Measurements from ENCODE around the gene CNP.

Gene CNP

DNA sequence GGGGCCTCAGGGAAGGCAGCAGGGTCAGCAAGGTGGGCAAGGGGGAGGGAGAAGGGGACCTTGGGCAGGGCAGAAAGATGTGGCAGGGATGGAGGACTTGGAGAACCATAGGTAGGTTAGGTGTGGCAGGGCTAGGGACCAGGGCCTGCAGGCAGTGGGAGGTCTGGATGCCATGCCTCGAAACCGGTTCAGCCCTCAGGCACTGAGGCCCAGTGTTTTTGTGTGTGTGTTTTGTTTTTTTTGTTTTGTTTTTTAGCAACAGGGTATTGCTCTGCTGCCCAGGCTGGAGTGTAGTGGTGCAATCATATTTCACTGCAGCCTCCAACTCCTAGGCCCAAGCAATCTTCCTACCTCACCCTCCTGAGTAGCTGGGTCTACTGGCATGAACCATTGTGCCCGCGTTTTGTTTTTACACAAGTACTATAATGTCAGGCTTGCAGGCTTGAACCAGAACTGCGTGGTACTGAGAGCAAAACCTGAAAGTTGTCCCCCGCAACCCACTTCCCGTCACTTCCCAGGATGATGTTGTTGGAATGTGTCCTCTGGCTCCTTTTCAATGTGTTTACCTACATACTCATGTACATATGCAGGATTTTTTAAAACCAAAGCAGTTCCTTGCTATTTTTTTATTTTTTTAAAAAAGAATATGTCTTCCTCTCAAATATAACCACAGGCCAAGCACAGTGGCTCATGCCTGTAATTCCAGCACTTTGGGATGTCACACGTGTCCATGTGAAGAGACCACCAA lies 23.8 kb upstream of the CNP start:
- no peak for DNase-seq (ENCODE audit: low read depth)

DNA sequence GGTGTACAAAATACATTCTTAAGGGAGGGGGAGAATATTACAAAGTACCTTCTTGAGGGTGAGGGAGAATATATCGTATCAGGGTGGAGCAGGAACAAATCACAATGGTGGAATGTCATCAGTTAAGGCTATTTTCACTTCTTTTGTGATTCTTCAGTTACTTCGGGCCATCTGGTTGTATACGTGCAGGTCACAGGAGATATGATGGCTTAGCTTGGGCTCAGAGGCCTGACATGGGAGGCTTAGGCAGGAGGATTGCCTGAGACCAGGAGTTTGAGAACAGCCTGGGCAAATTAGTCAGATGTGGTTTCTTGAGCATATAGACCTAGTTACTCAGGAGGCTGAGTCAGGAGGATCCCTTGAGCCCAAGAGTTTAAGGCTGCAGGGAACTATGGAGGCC lies 23.1 kb upstream of the CNP start:
- DNase-seq (ENCODE audit: low read depth): no peak

DNA sequence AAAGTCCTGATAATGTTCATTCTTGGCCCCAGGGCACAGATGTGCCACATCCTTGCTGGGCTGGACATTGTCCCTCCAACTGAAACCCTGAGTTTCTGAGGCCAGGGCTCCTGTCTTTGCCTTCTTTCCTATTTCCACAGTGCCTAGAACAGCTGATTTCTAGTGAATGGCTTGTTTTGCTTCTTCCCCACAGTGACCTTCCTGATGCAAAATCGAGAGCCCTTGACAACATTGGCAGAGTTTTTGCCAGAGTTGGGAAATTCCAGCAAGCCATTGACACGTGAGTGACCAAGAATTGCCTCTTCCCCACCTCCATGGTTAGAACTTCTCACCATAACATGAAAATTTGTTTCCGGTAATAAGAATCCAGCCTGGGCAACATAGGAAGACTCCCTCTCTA lies 21.7 kb upstream of the CNP start:
- DNase-seq (ENCODE audit: low read depth): no peak

DNA sequence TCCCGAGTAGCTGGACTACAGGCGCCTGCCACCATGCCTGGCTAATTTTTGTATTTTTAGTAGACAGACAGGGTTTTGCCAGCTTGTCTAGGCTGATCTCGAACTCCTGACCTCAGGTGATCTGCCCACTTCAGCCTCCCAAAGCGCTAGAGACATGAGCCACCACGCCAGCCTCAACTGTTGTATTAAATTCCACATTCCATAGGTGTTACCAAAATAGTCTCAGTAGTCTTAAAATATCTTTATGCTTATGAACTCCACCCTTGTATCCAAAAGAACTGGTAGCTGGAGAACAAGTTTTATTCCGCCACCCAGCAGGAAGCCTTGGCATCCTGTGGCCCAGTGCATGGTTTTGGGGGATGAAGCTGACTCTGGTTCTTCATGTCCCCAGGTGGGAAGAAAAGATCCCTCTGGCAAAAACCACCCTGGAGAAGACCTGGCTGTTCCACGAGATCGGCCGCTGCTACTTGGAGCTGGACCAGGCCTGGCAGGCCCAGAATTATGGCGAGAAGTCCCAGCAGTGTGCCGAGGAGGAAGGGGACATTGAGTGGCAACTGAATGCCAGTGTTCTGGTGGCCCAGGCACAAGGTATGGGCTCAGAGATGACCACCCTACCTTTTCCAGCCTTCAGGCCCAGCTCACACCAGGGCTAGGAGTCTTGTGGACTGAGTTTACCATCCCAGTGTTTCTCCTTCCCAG lies 17.7 kb upstream of the CNP start:
- DNase-seq (ENCODE audit: low read depth): no peak

DNA sequence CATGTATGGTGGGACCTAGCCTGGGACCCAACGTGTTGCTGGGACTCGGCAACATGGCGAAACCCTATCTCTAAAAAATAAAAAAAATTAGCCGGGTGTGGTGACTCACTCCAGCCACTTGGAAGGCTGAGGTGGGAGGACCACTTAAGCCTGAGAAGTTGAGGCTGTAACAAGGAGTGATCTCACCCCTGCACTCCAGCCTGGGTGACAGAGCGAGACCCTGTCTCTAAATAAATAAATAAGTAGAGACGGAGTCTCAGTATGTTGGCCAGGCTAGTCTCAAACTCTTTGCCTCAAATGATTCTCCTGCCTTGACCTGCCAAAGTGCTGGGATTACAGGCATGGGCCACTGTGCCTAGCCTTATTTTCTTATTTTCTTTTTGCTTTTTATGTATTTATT lies 10.1 kb upstream of the CNP start:
- DNase-seq (ENCODE audit: low read depth): no peak

DNA sequence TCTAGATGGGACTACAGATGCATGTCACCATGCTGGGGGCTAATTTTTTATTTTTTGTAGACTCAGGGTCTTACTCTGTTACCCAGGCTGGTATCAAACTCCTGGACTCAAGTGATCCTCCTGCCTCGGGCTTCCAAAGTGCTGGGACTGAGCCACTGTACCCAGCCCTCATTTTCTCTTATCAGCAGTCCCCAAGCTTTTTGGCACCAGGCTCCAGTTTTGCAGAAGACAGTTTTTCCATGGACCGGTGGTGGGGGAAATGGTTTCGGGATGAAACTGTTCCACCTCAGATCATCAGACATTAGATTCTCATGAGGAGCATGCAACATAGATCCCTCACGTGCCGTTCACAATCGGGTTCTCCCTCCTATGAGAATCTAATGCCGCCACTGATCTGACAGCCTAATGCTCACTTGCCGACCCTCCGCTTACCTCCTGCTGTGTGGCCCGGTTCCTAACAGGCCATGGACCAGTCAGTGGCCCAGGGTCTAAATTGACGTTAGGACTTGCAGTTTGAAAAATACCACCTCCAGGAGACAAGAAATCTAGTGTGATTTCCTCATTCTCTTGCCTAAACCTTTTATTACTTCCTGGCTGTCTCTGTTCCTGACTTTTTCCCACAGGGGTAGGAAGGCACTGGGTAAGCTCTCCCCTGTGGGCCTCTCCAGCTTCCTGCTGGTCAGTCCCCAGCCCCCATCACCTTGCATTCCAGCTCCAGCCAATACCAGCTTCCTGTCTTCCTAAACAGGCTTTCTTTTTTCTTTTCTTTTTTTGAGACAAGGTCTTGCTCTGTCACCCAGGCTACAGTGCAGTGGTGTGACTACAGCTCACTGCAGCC lies 9.3 kb upstream of the CNP start:
- peak; percentile 27 for DNase-seq (ENCODE audit: low read depth)

DNA sequence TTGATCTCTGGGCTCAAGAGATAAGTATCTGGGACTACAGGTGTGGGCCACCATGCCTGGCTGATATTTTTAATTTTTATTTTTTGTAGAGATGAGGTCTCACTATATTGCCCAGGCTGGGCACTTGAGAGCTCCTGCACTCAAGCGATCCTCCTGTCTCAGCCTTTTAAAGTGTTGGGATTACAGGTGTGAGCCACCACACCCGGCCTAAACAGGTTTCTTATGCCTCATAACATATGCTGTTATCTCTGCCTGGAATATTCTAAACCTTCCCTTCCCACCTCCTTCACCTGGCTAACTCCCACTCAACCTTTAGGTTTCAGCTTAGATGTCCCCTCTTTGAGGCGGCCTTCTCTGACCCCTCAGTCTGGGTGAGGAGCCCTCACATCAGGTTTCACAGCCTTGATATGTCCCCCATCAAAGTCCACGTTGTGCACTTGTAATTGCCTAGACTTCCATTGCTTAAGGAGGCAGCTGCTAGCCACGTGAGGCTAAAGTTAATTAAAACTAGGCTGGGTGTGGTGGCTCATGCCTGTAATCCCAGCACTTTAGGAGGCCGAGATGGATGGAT lies 8.6 kb upstream of the CNP start:
- DNase-seq (ENCODE audit: low read depth): no peak

DNA sequence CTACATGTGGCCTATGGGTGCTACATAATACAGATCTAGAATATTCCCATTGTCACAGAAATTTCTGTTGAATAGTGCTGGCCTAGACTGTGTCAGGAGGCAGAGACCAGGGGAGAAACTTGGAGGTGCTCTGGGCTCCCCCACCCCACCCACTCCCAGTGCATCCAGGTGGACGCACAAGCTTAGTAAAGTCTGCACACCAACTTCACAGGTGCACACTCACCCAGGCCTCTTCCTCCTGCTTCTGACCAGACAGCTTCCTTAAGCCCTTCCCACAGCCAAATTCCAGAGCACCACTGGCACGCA lies 7.6 kb upstream of the CNP start:
- DNase-seq (ENCODE audit: low read depth): no peak

DNA sequence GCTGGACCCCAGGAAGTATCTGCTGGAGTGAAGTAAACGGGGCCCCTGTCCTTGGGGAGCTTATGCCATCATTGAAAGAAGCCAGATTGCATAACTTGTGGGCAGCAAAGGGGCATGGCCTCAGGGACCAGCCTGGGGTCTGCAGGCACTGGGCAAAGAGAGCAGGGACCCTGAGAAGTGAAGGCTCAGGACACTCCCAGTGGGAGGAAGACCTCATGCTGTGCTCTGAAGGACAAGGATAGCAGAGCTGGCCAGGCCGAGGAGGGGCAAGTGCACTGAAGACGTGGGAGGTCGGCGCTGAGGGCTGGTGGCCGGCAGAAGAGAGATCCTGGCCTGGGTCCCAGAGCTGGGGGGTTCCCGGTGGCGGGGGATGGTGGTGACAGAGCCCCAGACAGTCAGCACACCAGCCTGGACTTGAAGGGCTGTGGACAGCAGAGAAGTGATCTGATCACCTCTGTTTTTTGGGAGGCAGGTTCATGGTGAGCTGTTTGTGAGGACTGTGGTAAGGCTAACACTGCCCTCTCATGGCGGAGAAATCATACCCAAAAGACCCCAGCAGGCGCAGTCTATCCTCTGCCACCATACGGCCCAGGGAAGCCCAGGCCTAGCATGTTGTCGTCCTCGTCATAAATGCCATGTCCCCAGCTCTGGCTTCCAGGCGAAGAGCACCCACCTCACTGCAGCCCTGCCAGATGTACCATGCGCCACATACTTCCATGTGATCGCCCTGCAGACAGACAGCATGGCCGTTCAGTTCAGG lies 7.1 kb upstream of the CNP start:
- peak; percentile 34 for DNase-seq (ENCODE audit: low read depth)

DNA sequence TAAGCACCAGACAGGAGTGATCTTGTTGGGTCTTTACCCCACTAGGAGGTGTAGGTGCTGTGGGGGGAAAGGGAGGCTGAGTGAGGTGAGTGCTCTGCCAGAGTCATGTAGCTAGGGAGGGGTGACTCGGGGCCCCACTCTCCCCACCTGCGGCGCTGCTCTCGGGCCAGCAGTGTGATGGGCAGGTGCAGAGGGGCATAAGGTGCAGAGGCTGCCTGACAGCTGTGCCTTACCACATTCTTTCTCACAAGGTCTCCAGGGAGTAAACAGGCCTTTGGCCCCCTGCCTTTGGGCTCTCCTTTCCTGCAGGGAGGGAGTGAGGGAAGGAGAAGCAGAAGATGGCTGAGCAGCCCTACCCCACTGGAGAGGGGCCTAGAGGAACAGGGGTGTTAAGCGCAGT lies 4.5 kb upstream of the CNP start:
- DNase-seq (ENCODE audit: low read depth): no peak

DNA sequence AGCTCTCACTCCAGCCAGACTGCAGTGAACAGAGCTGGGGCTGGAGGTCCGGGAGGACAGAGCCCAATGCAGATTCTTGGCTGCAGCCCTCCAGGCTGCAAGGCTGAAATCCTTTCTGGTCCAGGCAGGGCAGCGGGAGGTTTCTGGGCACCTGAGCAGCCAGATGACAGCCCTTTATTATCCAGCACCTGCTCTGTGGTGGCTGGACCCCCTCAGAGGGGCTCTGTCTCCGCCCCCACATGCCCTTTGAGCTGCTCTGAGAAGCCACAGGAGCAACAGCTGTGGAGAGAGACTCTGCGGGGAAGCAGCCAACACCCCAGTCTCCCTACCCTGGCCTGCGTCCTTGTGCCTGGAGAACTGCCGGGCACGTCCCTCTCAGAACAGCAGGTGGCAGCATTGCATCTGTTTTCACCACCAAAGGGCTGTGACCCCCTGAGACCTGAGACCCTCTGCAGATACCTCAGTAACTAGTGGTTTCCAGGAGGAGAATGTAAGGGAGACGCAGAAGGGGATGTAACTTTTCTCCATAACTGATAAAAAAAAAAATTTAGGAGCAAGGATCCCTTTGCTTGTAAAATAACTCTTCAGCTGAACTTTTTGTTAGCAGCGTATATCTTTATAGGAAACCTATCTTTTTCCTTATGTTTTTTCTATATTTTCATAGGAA lies 3.7 kb upstream of the CNP start:
- peak; percentile 52 for DNase-seq (ENCODE audit: low read depth)

DNA sequence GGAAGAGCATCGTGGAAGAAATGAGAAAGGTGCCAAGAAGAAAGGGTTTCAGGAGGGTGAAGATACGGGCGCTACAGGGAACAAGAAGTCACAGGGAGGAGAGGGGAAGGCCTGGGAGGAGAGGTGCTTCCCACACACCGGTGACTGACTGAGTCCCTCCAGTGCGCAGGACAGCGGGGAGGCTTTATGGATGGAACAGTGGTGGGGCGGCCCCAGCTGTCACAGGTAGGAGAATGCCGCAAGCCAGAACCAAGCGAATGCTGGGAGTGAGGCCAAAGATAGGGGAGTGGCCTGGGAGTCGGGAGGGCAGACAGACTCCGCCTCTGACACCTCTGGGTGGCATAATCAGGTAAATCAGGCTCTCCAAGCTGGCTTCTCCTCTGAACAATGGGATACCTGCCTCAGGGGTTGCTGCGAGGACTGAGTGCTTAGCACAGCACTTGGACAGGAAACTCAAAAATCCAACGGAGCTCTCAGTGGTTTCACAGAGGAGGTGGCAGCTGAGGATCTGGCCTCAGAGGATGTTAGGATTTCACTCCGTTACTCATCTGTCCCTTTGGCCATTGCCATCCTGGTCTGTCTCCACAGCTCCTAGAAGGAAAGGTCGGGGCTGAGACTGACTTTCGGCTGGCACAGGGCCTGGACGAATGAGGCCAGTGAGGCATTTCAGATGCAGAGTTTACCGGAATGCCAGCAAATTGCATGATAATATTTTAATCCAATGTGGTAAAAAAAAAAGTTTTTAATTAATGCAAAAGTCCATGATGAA lies 717 bp upstream of the CNP start:
- DNase-seq (ENCODE audit: low read depth): peak; percentile 33

DNA sequence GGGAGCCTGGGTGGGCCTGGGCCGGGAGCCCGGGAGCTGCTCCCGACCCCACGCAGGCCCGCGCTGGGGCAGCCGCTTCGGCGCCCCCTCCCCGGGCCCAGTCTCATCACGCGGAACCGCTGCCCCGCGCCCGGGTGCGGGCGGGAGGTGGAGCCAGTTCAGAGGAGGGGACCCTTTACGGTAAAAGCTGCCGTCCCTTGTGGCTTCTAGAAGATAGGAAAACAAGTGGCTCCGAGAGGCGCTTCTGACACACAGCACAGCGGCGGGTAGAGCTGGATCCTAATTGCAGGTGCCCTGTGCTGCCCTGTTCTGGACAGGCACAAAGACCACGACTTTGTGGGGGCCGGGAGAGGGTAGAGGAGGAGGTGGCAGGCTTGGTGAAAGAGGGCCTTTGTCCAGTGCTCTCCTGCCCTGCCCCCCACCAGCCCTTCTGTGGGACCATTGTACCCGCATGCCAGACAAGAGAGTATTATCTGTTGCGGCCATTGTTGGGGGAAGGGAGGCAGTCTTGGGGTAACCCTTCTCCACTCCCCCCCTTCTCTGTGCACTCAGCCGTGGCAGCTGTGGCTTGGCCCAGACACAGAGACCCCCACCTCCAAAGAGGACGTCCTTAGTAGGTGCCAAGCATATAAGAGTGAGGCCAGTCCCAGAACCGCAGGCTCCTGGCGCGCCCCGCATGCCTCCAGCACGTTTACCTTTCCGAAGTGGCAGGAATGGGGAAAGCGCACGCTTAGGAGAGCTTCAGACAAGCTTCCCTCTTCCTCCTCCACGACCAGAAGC lies 736 bp downstream of the CNP start:
- DNase-seq (ENCODE audit: low read depth): no peak

DNA sequence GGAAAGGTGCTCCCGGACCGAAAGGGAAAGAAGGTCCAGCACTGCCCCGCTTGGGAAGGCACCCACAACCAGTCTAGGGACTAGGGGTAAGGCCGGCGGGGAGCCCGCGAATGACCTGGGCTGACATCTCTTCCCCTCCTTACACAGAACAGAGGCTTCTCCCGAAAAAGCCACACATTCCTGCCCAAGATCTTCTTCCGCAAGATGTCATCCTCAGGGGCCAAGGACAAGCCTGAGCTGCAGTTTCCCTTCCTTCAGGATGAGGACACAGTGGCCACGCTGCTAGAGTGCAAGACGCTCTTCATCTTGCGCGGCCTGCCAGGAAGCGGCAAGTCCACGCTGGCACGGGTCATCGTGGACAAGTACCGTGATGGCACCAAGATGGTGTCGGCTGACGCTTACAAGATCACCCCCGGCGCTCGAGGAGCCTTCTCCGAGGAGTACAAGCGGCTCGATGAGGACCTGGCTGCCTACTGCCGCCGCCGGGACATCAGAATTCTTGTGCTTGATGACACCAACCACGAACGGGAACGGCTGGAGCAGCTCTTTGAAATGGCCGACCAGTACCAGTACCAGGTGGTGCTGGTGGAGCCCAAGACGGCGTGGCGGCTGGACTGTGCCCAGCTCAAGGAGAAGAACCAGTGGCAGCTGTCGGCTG lies 1.5 kb downstream of the CNP start:
- DNase-seq (ENCODE audit: low read depth): no peak

DNA sequence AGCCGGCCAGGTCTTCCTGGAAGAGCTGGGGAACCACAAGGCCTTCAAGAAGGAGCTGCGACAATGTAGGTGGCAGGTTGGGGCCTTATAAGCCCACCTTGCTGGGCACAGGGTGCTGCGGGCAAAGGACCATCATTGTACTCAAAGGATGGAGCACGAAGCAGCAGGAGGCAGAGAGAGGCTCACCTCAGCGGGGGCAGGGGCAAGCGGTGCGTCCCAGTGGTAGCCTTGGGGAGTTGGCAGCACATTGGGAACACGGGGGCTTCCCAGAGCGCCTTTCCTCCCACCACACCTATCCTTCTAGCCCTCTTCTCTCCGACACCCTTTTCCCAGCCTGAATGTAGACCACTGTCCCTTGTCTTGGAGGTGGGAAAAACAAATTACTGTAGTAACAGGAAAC lies 2.1 kb downstream of the CNP start:
- no peak for DNase-seq (ENCODE audit: low read depth)

DNA sequence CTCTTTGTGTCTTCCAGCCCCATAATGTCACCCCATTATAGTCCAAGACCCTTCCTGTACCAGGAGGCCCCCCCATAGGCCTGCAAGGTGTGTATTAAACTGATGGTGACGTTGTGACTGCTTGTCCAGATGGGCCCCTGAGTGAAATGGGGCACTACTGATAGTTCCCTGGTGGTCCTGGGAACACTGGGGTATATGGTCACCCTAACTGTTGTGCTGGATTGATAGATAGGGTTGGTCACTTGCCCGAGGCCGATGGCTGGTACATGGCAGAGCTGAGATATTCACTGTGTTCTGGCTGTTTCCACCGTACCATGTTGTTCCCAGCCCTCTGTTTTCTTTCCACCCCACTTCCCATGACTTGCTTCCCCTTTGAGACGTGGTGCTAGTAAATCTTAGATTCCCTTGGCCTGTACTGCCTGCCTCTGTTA lies 4.3 kb downstream of the CNP start:
- no peak for DNase-seq (ENCODE audit: low read depth)

DNA sequence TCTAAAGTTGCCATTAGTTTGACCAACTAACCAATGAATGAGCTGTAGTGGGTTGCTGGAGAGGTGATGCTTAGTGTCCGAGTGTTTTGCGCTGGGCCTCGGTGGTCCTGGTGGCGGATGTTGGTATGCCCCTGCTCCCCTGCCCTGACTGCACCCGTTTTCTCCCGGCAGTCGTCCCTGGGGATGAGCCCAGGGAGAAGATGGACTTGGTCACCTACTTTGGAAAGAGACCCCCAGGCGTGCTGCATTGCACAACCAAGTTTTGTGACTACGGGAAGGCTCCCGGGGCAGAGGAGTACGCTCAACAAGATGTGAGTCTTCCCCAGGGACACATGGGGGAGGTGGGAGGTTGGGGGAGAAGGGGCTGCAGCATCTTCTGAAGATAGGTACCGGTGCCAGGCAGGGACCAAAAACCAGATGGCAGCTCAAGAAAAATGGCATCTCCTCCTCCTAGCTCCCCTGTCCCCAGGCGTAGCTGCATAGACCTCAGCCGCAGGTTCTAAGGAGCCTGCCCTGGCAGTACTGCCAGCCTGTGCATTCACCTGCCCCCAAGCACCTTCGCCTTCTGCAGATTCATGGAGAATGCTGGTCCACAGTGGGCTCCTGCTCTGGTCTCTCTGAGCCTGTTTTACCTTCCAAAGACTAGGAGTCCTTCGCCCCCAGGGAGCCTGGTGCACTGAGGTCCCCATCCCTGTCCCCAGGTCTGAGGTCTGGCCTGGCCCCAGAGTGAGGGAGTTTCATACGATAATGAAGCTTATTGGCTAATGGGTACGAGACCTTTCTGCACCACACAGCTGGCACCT lies 5.3 kb downstream of the CNP start:
- DNase-seq (ENCODE audit: low read depth): no peak

DNA sequence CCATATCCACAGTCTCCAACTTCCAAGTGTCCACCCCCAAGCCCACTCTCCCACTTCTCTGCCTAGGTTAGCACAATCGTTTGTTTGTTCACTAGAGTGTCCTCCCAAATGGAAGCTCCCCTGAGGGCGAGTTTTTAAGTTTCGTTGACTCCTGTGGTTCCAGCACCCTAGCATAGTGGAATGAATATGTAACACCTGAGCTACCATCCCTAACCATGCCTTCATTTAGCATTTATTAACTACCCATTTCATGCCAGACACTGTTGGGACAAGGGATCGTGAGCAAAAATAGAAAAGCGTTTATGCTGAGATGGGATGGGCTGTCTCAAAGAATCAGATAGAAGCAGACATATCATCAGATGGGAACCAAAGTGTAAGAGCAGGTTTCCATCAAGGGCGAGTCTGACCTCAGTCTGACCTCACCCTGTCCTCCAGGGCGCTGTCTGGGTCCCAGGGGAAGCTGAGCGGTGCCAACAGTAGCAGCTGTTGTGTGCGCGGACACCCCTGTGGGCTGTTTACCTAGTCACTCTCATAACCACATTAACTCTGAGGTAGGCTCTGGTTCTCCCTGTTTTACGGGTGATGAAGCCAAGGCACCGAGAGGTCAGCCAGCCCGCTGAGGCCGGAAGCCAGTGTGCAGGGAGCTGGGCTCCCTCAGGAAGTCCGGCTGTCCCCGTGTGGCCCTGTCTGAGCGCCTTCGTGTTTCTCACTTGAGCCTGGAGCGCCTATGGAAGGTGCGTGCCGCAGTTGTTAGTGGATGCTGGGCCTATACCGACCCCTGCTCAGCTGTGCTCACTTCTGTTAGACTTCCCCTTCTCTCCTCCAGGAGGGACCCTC lies 6.2 kb downstream of the CNP start:
- peak; percentile 56 for DNase-seq (ENCODE audit: low read depth)
